ENCODE measurements around the gene CFAP57.

The CFAP57 gene

GRCh38 chr1:43252225-43252624, 80.1 kb downstream of the CFAP57 start:
- in situ Hi-C loops (cut with HindIII; ENCODE audit: low sequenced_read_pairs), result no loop called here

- in situ Hi-C loops (cut with HindIII; ENCODE audit: low sequenced_read_pairs), result no loop called here
These were observed 81.0 kb downstream of the CFAP57 start for GRCh38 chr1:43253173-43253572.

GRCh38 chr1:43253876-43254275, 81.7 kb downstream of the CFAP57 start:
- in situ Hi-C loops (cut with HindIII; ENCODE audit: low sequenced_read_pairs), result no loop called here

- in situ Hi-C loops (cut with HindIII; ENCODE audit: low sequenced_read_pairs), result no loop called here
These were observed 83.5 kb downstream of the CFAP57 start for GRCh38 chr1:43255438-43256210.

GRCh38 chr1:43256675-43257570, 84.8 kb downstream of the CFAP57 start:
- in situ Hi-C loops (cut with HindIII; ENCODE audit: low sequenced_read_pairs), result no loop called here

DNA sequence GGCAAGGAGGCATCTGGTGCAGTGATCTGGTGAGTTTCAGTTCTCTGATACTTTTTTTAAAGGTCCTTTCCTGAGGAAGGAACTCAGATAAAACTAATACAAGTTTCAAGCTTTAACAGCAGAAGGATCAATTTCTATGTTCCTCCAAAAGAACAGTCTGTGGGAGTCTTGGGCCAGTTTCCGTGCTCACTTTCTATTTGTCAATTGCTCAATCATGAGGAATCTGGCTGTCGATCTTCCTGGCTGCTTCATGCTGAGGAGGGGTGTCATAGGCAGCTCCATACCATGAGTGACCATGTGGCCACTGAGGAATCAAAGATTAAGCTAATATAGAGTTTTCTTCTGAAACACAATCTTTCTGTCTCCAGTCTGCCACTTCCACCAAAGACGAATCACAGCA, 86.2 kb downstream of the CFAP57 start:
- in situ Hi-C loops (cut with HindIII; ENCODE audit: low sequenced_read_pairs), result no loop called here

DNA sequence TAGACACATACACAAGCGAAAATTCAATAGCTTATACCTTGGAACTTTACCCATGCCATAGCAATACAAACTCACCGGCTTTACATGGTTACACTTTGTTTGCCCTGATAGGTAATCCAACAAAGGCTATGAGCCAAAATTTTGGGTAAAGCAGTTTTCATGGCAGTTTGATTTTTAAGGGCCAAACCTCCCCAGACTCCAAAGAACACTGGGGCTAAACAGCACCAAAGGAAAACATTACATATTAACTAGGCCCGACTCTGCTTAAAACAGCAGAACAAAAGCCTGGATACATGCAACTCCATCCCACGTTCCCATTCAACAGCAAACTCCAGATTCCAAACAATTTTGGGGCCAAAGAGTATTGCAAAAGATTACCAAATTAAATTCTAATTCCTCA, 93.3 kb downstream of the CFAP57 start:
- in situ Hi-C loops (cut with HindIII; ENCODE audit: low sequenced_read_pairs), result no loop called here

DNA sequence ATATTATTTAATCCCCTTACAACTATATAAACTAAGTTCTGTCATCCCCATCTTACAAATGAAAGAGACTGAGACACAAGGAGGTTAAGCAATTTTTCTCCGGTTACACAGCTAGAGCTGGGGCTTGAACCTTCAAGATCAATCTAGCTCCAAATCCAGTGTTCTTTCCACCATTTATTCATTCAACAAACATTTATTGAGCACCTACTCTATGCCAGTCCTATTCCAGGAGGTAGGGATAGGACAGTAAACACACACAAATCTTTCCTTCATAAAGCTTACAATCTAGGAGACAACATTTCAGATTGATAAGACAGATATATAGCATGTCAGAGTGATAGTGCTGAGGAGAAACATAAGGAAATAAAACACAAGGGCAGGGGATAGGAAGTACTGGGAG, 94.8 kb downstream of the CFAP57 start:
- in situ Hi-C loops (cut with HindIII; ENCODE audit: low sequenced_read_pairs), result no loop called here

- in situ Hi-C loops (cut with HindIII; ENCODE audit: low sequenced_read_pairs), result no loop called here
These were observed 95.2 kb downstream of the CFAP57 start for GRCh38 chr1:43267291-43267805.

- in situ Hi-C loops (cut with HindIII; ENCODE audit: low sequenced_read_pairs), result no loop called here
These were observed 95.8 kb downstream of the CFAP57 start for GRCh38 chr1:43267818-43268425.

DNA sequence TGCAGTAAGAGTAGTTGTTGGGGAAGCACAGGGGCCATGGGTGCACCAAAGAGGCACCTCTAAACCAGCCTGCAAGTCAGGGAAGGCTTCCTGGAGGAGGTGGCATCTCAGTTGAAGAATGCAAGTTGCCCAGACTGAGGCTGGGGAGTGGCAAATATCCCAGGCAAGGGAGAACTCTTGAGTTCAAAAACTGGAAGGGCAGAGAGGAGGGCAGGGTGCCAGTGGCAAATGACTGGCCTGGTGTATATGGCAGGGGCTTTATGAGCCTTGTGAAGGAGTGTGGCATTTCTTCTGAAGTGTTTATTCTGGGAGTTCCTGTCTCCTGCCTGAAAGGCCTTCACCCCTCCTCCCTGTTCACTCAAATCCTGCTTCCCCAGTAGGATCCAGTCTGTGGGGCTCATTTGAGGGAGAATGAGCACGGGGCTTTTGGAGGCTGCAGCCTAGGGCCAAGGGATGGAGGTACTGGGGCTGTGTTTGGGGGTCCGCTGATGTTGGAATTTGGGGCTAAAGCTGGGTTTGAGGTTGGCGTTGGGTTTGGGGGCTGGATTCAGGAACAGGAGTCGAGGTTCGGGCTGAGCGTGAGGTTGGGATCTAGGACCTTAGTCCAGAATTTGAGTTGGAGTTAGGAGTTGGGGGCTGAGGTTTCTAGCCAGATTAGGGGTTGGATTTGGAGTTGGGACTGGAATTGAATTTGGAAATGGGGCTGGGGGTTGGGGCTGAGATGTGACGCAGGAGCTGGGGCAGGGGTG, 97.7 kb downstream of the CFAP57 start, which contains the start of gene TMEM125:
Gene TMEM125, plus strand, starts transcription at position 357 of the 749 bp plus-strand sequence. CDS start 2,740 bp downstream, outside the sequence.
- in situ Hi-C loops (cut with HindIII; ENCODE audit: low sequenced_read_pairs), result no loop called here

- in situ Hi-C loops (cut with HindIII; ENCODE audit: low sequenced_read_pairs), result no loop called here
These were observed 98.4 kb downstream of the CFAP57 start for GRCh38 chr1:43270421-43271095.

GRCh38 chr1:43271186-43272118, 99.3 kb downstream of the CFAP57 start:
- in situ Hi-C loops (cut with HindIII; ENCODE audit: low sequenced_read_pairs), result no loop called here

DNA sequence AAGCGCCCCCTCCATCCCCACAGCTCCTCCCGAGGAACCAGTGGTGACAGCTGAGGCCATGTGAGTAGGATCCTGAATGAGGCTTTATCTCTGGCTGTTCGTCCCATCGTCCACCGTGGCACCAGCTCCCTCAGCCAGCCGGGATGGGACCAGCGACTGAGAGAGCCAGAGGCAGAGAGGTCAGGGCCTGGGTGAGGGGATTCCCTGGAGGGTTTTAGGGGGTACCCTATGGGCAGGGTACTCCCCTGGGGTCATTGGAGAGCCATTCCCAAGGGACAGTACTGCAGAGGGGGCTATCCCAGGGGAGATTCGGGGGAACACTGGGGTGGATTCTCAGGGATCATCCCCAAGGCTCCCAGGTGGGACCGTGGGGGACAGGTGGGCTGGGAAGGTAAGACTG, 100.0 kb downstream of the CFAP57 start:
- in situ Hi-C loops (cut with HindIII; ENCODE audit: low sequenced_read_pairs), result no loop called here

- in situ Hi-C loops (cut with HindIII; ENCODE audit: low sequenced_read_pairs), result no loop called here
These were observed 100.7 kb downstream of the CFAP57 start for GRCh38 chr1:43272576-43273571.

DNA sequence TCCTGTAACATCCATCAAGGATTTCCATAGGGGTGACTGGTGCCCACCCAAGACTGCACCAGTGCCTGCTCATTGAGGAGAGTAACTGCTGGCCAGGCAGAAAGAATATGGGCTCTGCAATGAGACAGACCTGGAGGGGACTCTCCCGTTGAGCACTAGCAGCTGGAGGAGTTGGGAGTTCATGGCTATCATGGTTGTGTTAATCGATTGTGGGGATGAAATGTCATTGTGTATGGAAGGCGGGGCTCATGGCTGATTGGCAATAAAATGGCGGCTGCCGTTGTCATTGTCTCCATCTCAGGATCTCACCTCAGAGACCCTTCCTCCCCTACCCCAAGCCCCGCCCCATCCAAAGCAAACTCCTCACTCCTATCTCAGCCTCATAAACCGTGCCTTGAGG, 101.6 kb downstream of the CFAP57 start:
- in situ Hi-C loops (cut with HindIII; ENCODE audit: low sequenced_read_pairs), result no loop called here

- in situ Hi-C loops (cut with HindIII; ENCODE audit: low sequenced_read_pairs), result no loop called here
These were observed 102.1 kb downstream of the CFAP57 start for GRCh38 chr1:43274125-43274803.
